ENCODE data around the gene BZW2.
"Not testable (repeated sequence)": the region's sequence is repeated elsewhere in the genome, so short reads cannot be mapped to it uniquely, and the experiment has no call there.

The BZW2 gene

GRCh38 chr7:16671811-16672210 lies 25.8 kb downstream of the BZW2 start:
- ChIA-PET POLR2A (ENCODE audit: low non-redundant PET) (no interaction called here), CTCF (no interaction called here)
- TF ChIP-seq CTCF (conservative IDR thresholded peaks at IDR 0.05; ENCODE audit: low read depth): no peak
- no peak overlapping the region for H3K27ac ChIP-seq
- no peak for DNase-seq (ENCODE audit: low spot score)

GRCh38 chr7:16675277-16675676 lies 29.3 kb downstream of the BZW2 start:
- no peak for TF ChIP-seq CTCF (conservative IDR thresholded peaks at IDR 0.05; ENCODE audit: low read depth)
- no peak for DNase-seq (ENCODE audit: low spot score)
- no peak overlapping the region for H3K27ac ChIP-seq
- ChIA-PET POLR2A (ENCODE audit: low non-redundant PET) (interaction anchor here (0.7 kb wide), 1 partner anchor 38 kb away, joined by 3 read pairs; no protein-coding TSS in a partner anchor), CTCF (no interaction called here)

- CTCF ChIA-PET: no interaction called here
- no peak for DNase-seq (ENCODE audit: low spot score)
- no peak for TF ChIP-seq CTCF (conservative IDR thresholded peaks at IDR 0.05; ENCODE audit: low read depth)
- POLR2A ChIA-PET (ENCODE audit: low non-redundant PET): no interaction called here
- no peak overlapping the region for H3K27ac ChIP-seq
These were observed 32.1 kb downstream of the BZW2 start for GRCh38 chr7:16677978-16678494.

- H3K27ac ChIP-seq; CTCF ChIA-PET; POLR2A ChIA-PET (ENCODE audit: low non-redundant PET); DNase-seq (ENCODE audit: low spot score): not testable (repeated sequence)
These were observed 32.9 kb downstream of the BZW2 start for GRCh38 chr7:16678645-16679566.

DNA sequence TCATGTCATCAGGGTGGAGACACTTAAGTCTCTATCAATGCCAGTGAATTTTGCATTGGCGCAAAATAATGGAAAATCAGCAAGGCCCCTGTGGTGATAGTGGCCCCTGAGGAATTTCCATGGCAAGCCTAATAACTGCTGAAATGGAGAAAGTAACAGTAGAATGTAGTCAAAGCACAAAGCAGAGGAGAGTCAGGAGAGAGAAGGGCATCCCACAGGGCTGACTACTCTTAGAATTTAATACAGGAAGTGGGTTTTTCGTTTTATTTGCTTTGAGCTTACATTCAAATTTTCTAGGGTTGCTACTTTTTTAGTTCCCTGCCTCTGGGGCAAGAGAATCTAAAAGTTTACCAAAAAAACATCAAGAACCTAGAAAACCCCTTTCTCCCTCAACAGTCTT lies 39.0 kb downstream of the BZW2 start:
- ChIA-PET CTCF (interaction anchor here (0.7 to 0.9 kb wide), 2 partner anchors 10 to 86 kb away, joined by 3 to 4 read pairs; no protein-coding TSS in a partner anchor), POLR2A (ENCODE audit: low non-redundant PET) (no interaction called here)
- no peak for TF ChIP-seq CTCF (conservative IDR thresholded peaks at IDR 0.05; ENCODE audit: low read depth)

DNA sequence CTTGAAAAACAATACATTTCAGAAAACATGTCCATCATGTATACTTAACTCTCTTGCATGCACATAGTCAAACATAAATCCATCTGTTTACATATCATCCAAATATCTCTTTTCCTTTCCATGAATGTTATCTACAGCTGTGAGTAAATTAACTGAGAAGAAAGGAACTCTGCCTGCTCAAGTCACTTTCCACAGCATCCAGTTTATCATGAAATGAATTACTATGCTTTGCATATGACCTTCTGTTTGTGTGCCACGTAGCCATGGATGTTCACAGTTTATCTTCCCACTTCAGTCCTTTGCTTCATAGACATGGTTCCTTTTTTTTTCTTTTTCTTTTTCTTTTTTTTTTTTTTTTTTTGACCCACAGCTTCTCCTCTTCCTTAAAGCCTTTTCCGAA lies 39.6 kb downstream of the BZW2 start:
- POLR2A ChIA-PET (ENCODE audit: low non-redundant PET): no interaction called here
- CTCF ChIA-PET: interaction anchor here (0.7 to 0.9 kb wide), 2 partner anchors 10 to 85 kb away, joined by 3 to 4 read pairs; no protein-coding TSS in a partner anchor

More for the DNA sequence above, 39.0 kb downstream of the BZW2 start:
- no peak for DNase-seq (ENCODE audit: low spot score)
- H3K27ac ChIP-seq: no peak overlapping the region

More for the DNA sequence above, 39.6 kb downstream of the BZW2 start:
- no peak for TF ChIP-seq CTCF (conservative IDR thresholded peaks at IDR 0.05; ENCODE audit: low read depth)
- H3K27ac ChIP-seq: no peak overlapping the region
- no peak for DNase-seq (ENCODE audit: low spot score)

Data from RWPE1 (cell line).